NOMO-1 treated with dmso at 0.1 percent for 144 hours (cell line): ENCODE results near the gene TAT.

Experiments
- DNase-seq: peaks from one replicate; lab custom pipeline; 2025; ENCODE audit not compliant: unreplicated experiment; lab: John Stamatoyannopoulos, UW

Gene TAT

GRCh38 chr16:71547168-71547567 lies 29.7 kb downstream of the TAT start:
- no peak for DNase-seq

DNA sequence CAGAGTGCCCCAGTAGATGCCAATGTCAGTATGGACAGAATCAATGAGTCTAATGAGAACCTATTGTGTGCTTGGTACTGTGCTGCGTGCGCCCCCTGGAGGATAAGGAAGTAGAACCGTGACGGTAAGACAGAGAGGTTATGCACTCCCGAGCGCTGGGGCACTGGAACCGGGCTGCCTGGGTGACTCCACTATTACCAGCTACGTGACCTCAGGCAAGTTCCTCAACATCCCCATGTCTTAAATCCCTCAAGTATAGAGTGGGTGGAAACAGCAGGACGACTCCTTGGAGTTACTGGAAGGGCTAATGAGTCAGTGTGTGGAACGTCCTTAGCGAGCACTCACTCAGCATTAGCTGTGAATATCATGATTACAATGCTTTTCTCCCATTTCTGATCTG lies 34.5 kb downstream of the TAT start:
- DNase-seq: no peak

DNA sequence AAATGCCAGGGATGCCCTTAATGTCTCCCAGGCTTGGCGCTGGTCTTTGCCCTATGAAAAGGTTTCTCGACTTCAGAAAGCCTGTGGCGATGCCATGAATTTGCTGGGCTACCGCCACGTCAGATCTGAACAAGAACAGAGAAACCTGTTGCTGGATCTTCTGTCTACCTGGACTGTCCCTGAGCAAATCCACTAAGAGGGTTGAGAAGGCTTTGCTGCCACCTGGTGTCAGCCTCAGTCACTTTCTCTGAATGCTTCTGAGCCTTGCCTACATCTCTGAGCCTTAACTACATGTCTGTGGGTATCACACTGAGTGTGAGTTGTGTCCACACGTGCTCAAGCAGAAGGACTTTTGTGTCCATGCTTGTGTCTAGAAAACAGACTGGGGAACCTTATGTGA lies 39.2 kb downstream of the TAT start:
- DNase-seq: no peak

- no peak for DNase-seq
Observed at GRCh38 chr16:71536752-71537499, 40.0 kb downstream of the TAT start.

- DNase-seq: no peak
Observed at GRCh38 chr16:71532366-71532765, 44.5 kb downstream of the TAT start.

- no peak for DNase-seq
Observed at GRCh38 chr16:71528863-71529262, 48.0 kb downstream of the TAT start.

GRCh38 chr16:71528257-71528656 lies 48.6 kb downstream of the TAT start:
- no peak for DNase-seq

DNA sequence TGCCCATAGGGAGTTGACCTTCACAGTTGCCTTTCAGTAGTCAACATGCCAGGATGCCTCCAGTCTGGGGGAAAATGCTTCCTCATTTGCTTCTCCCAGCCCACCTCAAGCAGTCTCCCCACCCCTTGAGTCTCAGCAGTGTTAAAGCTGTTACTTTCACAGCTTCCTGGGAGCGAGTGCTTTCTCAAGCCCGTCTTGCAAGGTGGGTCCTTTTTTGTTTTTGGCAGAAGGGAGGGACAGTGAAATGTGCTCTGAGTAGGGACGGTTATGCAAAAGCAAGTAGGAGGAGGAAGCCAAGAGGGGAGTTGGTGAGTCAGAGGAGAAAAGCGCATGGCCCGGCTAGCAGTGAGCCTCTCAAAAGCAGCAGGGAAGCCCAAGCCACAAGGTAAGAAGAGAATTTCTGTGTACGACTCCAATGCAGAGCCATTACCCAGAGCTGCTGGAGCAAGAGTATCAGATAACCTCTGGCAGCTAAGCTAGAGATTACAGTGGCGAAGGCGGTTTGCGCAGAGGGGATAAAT lies 50.7 kb downstream of the TAT start, which contains the start of gene CHST4:
CHST4 (plus strand) TSS at position 316 of the 521 bp plus-strand sequence. CDS start 10,252 bp downstream, outside the sequence.
- DNase-seq: peak; percentile 82

DNA sequence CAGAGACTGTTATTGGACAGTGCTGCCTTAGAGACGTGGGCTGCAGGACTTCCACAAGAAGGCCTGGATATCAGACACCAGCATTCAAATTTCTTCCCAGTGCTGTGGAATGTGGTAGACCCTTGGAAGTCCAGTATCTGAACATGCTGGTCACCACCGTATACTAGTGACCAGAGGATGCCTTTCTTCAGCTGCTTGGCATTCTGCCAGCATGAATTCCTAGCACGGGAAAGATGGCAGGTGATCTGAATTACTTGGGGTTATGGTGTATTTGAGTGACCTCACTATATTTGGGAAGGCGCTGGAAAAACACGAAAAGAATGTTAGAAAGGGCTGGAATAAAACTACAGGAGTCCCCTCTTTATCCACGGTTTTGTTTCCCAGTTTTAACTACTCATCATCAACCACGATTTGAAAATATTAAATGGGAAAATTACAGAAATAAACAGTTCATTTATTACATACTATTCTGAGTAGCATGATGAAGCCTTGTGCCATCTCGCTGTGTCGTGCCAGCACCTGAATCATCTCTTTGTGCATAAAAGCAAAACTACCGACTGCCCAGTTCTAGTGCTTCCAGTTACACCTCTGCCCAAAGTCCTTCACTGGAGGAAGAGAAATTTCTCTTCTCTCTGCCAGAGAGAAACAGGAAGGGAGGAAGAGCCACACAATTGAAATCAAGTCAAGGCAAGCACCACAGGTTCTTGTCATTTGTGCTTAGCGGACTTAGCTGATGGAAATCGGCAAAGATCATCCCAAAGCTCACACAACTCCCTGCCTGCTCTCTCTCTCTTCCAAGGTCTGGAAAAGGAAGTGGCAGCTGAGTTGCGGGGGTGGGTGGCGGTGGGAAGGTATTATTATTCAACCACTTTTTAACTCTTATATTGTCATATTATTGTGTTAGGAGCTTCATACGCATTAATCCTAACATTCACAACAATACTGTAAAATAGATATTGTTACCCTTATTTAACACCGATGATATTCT lies 52.0 kb downstream of the TAT start:
- no peak for DNase-seq

DNA sequence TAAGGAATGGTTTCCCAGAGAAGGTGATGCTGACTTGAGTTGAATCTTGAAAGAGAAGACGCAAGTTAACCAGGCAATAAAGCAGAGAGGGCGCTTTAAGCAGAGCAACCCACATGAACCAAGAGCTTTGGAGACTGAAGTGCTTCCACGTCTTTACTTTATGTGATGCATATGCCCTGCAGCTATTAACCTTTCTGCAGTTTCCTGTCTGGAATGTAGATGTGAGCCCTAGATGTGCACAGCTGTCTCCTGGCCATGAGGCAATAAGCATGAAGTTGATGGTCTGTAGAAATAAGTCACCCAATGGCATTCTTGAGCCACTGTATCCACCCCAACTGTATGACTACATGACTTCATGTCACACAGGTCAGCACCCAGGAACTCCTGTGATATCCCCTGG lies 56.3 kb downstream of the TAT start:
- no peak for DNase-seq
